Activated T-helper 1 cell treated with anti-CD3 and anti-CD28 coated beads, Interleukin-12 subunit alpha, Interleukin-12 subunit beta, Interleukin-2, Interleukin-4 antibody, amounts not matched to agents 30 ng/mL and 10 ng/mL and 1 ng/mL, durations not matched to agents 14 hours and 24 hours and 36 hours (primary cell): ENCODE results near the gene PRKCA. TPM values are rescaled to one million over a fixed set of nuclear protein-coding genes. Genes with fewer than 3 reads are reported as not detected.
"Not testable (repeated sequence)": the region's sequence is repeated elsewhere in the genome, so short reads cannot be mapped to it uniquely, and the experiment has no call there.

Experiments used
- DNase-seq: peaks from one replicate; pipeline ENCODE4 v3.0.0; 2021; ENCODE audit warnings: low spot score
- H3K27ac Mint-ChIP-seq: one replicate; pipeline ENCODE4 v1.8.0; 2021; ENCODE audit warnings: mild to moderate bottlenecking, mixed read lengths
- H3K27me3 Mint-ChIP-seq: one replicate; pipeline ENCODE4 v1.8.0; 2022; ENCODE audit warnings: mild to moderate bottlenecking, moderate library complexity, mixed read lengths; ENCODE audit not compliant: insufficient read depth
- H3K36me3 Mint-ChIP-seq: one replicate; pipeline ENCODE4 v1.8.0; 2021; ENCODE audit warnings: low read depth, mixed read lengths
- H3K4me1 Mint-ChIP-seq: one replicate; pipeline ENCODE4 v1.8.0; 2021; ENCODE audit warnings: low read depth, mixed read lengths
- H3K4me3 Mint-ChIP-seq: one replicate; pipeline ENCODE4 v1.8.0; 2021; ENCODE audit warnings: mild to moderate bottlenecking, moderate library complexity, mixed read lengths
- H3K9me3 Mint-ChIP-seq: one replicate; pipeline ENCODE4 v1.8.0; 2021; ENCODE audit warnings: mixed read lengths
- intact Hi-C: fragments of 100-400 bp; cut with micrococcal nuclease; formaldehyde crosslinking; loops from one replicate; pipeline ENCODE4 v1.15.1; 2024
- total RNA-seq: library from RNA; stranded (reverse); gene quantifications from 2 replicates; pipeline ENCODE4 v1.2.3, GENCODE V29; 2022

The PRKCA gene
- total RNA-seq, 1 donor from 2014 or later = 157 TPM

DNA sequence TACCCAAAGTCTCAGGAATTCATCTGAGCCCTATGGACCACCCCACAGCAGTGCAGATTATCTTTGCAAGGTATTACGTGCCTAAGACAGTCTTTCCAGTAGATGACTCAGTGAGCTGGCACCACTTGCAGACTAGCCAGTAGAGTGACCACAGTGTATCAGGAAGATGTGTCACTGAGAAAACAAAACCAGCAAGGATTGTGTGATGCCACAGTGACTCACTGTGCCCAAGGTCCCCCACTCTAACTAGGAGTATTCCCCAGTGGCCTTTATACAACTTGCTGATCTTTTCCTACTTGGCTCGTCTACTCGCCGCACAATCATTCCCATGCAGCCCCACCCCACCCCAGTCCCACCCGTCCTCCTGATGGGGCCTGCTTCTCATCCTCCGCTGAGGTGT, 26.8 kb upstream of the PRKCA start:
- Mint-ChIP-seq H3K9me3 (no peaks in the 10 kb centered on the region), H3K27ac (no peak overlapping the region), H3K4me1 (peaks cover 8% of the 10 kb centered on the region), H3K4me3 (no peak overlapping the region), H3K36me3 (no peaks in the 10 kb centered on the region), H3K27me3 (peaks cover 10% of the 10 kb centered on the region)
- no peak for DNase-seq
- intact Hi-C loops = no loop called here

DNA sequence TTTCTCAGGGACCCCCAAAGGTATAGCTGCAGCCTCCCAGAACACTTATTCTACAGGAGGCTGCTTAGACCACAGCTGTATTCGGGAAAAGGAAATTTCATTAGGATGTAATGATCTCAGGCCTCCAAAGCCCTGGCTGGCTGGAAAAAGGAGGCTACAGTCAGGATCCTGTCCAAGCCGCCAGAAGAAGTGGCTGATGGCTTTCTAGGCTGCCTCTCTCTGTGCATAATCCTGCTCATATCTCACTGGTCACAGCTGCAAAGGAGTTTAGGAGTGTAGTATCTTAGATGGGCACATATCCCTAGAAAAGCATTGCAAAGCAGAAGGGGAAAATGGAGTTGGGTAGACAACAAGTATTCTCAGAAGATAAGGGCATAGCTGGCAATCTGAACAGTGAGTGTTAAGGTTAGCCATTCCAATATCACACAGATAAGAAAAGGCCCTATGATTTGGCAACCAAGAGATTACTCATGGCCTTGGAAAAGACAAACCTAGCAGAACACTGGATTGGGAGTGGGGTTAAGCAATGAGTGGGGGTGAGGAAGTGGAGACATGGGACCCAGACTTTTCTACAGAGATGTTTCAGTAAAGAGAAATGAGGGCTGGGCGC, 26.0 kb upstream of the PRKCA start:
- no peaks in the 10 kb centered on the region for H3K36me3 Mint-ChIP-seq
- no peak for DNase-seq
- H3K9me3 Mint-ChIP-seq = no peaks in the 10 kb centered on the region
- H3K27me3 Mint-ChIP-seq = peaks cover 10% of the 10 kb centered on the region
- intact Hi-C loops = no loop called here
- peaks cover 8% of the 10 kb centered on the region for H3K4me1 Mint-ChIP-seq
- H3K4me3 Mint-ChIP-seq = no peak overlapping the region
- no peak overlapping the region for H3K27ac Mint-ChIP-seq

DNA sequence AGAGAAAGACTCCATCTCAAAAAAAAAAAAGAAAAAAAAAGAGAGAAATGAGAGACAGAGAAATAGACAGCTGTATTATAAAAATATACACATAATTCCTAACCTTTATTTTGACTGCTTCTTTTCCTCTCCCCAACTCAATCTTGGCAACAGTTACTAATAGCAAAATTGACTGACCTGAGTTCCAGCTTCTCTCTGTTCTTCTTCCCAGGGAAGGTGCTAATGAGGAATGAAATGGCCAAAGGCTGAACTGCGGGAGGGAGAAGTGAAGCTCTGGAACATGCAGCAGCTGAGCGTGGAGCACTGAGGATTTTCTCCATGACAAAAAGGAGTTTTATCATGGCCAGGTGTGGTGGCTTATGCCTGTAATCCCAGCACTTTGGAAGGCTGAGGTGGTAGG, 25.2 kb upstream of the PRKCA start:
- peaks cover 8% of the 10 kb centered on the region for H3K4me1 Mint-ChIP-seq
- H3K27me3 Mint-ChIP-seq = peaks cover 9% of the 10 kb centered on the region

DNA sequence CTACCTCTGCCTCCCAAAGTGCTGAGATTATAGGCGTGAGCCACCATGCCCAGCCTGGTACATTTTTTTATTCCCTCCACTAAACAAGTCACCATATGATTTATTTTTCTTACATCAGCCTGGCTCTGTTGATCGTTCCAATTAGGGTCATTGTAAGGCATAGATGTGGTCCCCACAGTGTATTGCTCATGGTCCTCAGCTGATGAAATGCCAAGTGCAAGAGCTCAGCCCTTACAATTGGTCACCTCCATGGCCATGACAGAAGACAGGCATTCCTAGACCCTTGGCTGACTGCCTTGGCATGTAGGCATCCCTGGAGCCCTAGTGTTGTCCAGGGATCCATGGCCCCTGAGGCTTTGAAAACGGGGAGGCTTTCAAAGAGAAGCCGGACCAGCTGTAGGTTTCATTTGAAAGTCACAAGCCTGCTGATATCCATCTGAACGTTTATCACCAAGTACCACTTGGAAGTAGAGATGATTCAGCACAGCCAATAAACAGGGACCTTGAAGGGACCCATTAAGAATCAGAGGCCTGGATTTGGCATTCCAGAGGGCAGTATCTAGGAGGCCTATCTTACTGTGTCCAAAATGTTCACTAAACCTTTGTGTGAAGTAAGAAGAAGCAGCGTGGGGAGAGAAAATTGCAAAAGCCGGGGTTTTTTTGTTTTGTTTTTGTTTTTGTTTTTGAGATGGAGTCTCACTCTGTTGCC, 20.6 kb upstream of the PRKCA start:
- H3K27ac Mint-ChIP-seq = no peak overlapping the region
- H3K36me3 Mint-ChIP-seq = no peaks in the 10 kb centered on the region
- intact Hi-C loops = no loop called here
- H3K4me1 Mint-ChIP-seq = peaks cover 10% of the 10 kb centered on the region
- no peaks in the 10 kb centered on the region for H3K9me3 Mint-ChIP-seq
- H3K4me3 Mint-ChIP-seq = no peak overlapping the region
- no peak for DNase-seq
- H3K27me3 Mint-ChIP-seq = peaks cover 7% of the 10 kb centered on the region

More for the DNA sequence above, 25.2 kb upstream of the PRKCA start:
- no peak overlapping the region for H3K4me3 Mint-ChIP-seq
- no peaks in the 10 kb centered on the region for H3K9me3 Mint-ChIP-seq
- intact Hi-C loops = no loop called here
- H3K36me3 Mint-ChIP-seq = no peaks in the 10 kb centered on the region
- no peak for DNase-seq
- H3K27ac Mint-ChIP-seq = no peak overlapping the region

DNA sequence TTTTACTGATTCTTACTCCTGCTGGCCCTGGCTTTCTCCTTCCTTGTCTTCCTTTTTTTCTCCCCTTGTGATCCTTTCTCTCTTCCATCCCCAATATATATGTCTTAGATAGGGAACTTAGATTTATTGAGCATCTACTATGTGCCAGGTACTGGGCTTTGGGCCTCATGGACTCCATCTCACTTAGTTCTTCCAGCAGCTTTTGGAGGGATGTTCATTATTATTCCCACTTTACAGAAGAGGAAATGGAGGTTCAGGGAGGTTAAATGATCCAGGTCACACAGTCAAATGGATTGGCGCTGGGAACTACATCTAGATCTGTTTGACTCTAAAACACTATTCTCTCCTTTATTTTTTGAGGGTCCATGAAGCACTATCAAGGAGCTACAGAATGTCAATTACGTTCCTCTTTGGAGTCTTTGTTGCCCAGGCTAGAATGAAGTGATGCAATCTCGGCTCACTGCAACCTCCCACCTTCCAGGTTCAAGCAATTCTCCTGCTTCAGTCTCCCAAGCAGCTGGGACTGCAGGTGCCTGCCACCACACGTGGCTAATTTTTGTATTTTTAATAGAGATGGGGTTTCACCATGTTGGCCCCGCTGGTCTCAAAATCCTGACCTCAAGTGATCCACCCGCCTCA, 19.0 kb upstream of the PRKCA start:
- no peak for DNase-seq
- H3K4me3 Mint-ChIP-seq = no peak overlapping the region
- intact Hi-C loops = no loop called here
- H3K36me3 Mint-ChIP-seq = peaks cover 3% of the 10 kb centered on the region
- no peaks in the 10 kb centered on the region for H3K9me3 Mint-ChIP-seq
- H3K4me1 Mint-ChIP-seq = peaks cover 15% of the 10 kb centered on the region
- H3K27ac Mint-ChIP-seq = no peak overlapping the region
- H3K27me3 Mint-ChIP-seq = peaks cover 7% of the 10 kb centered on the region

DNA sequence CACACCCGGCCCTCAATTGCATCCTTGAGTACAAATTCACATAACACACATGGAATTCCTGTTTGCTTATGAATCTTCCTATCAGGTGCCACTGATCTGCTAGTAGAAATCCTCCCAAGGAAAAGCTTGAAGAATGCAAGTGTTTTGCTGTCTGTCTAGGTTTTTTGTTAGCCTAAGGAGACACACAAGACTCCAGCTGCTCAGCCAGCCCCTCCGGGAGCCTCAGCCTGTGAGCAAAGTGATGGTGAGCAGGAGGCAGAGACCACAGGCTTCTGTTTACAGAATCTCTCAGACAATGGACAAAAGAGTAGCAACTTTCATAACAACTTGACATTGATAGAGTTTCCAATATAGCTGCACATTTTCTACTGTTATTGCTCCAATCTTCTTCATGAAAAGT, 18.4 kb upstream of the PRKCA start:
- no peak for DNase-seq
- Mint-ChIP-seq H3K4me3 (no peak overlapping the region), H3K36me3 (peaks cover 3% of the 10 kb centered on the region), H3K27ac (no peak overlapping the region), H3K9me3 (no peaks in the 10 kb centered on the region), H3K27me3 (peaks cover 4% of the 10 kb centered on the region), H3K4me1 (peaks cover 15% of the 10 kb centered on the region)
- intact Hi-C loops = no loop called here

DNA sequence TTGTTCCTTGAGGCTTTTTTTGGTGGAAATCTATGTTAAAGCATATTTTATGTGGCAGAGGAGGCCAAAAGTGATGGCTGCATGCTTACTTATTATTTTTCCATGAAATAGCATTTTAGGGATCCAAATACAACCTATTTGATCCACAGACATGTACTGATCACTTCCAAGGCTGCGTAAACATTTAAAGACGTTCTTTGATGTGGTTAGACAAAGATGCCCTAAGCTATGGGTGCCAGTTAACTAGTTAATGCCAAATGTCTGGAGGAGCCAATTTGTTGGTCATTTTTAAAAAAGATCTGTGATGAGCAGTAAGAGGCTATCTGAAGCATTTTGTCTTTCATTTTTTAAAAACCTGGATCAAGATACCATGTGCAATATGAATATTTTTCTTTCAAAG, 17.3 kb upstream of the PRKCA start:
- H3K27ac Mint-ChIP-seq = no peak overlapping the region
- peaks cover 3% of the 10 kb centered on the region for H3K36me3 Mint-ChIP-seq
- H3K27me3 Mint-ChIP-seq = peaks cover 4% of the 10 kb centered on the region
- intact Hi-C loops = no loop called here
- H3K9me3 Mint-ChIP-seq = no peaks in the 10 kb centered on the region
- H3K4me3 Mint-ChIP-seq = no peak overlapping the region
- H3K4me1 Mint-ChIP-seq = peaks cover 15% of the 10 kb centered on the region
- no peak for DNase-seq

DNA sequence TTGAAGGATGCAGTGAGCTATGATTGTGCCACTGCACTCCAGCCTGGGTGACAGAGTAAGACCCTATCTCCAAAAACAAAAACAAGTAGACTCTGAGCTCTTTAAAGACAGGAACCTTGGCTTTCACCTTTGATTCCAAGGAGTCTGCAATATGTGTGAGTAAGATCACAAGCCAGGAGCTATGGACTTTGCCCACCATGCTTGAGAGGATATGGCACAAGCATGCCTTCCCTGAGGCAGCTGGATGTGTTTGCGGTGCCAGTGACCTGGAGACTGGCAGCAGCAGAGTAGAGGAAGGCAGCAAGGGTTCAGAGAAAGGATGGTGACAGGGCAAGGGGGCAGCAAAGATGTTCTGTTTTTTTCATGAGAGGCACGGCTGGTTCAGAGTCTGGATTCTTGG, 14.5 kb upstream of the PRKCA start:
- no peak for DNase-seq
- intact Hi-C loops = no loop called here
- no peak overlapping the region for H3K27ac Mint-ChIP-seq
- H3K4me3 Mint-ChIP-seq = no peak overlapping the region
- peaks cover 3% of the 10 kb centered on the region for H3K36me3 Mint-ChIP-seq
- H3K9me3 Mint-ChIP-seq = no peaks in the 10 kb centered on the region
- H3K27me3 Mint-ChIP-seq = peaks cover 4% of the 10 kb centered on the region
- H3K4me1 Mint-ChIP-seq = peaks cover 15% of the 10 kb centered on the region

DNA sequence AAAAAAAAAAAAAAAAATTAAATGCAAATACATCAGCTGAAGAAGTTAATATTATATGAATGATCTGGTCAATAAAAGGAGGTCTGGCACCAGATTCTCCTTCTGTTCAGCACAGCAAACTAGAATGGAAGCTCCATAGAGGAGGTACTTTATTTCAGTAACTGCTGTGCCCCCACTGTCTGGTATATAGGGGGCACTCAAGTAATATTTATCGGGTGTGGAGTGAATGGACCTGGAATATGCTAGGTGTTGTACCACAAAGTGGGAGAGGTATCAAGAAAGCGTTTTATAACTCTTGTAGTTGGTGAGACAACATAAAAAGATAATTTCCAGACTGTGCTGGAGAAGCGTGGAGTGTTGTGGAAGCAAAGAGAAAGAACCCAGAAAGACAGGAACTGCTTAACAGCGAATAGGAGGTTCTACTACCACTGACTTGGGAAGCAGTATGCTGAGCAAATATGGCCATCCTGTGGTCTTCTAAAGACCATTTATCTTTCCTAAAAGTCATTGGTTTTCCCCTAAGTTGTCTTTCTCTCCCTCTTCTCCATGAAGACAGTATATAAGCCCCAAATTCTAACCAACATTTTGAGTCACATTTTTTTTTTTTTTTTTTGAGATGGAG, 12.2 kb upstream of the PRKCA start:
- peaks cover 15% of the 10 kb centered on the region for H3K4me1 Mint-ChIP-seq
- no peaks in the 10 kb centered on the region for H3K9me3 Mint-ChIP-seq
- H3K27me3 Mint-ChIP-seq = peaks cover 2% of the 10 kb centered on the region
- peaks cover 3% of the 10 kb centered on the region for H3K36me3 Mint-ChIP-seq
- intact Hi-C loops = no loop called here
- H3K27ac Mint-ChIP-seq = no peak overlapping the region
- no peak for DNase-seq
- H3K4me3 Mint-ChIP-seq = no peak overlapping the region

DNA sequence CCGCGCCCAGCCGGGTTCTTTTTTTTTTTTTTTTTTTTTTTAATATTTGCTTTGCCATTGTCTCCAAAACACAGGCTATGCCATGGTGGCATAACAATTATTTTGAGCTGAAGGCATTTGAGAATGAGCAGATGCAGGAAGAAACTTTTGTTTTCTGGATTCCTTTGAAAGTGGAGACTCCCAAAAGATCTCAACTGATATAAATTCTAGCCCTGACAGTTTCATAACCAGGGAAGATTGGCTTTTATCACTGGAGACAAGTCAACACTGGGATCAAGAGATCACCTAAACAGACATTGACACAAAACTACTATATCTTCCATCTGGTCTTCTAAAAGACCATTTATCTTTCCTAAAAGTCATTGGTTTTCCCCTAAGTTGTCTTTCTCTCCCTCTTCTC, 10.1 kb upstream of the PRKCA start:
- H3K27ac Mint-ChIP-seq = no peak overlapping the region
- peaks cover 2% of the 10 kb centered on the region for H3K27me3 Mint-ChIP-seq
- intact Hi-C loops = no loop called here
- peaks cover 2% of the 10 kb centered on the region for H3K36me3 Mint-ChIP-seq
- H3K4me1 Mint-ChIP-seq = no peaks in the 10 kb centered on the region
- no peaks in the 10 kb centered on the region for H3K9me3 Mint-ChIP-seq
- no peak overlapping the region for H3K4me3 Mint-ChIP-seq
- DNase-seq = no peak

DNA sequence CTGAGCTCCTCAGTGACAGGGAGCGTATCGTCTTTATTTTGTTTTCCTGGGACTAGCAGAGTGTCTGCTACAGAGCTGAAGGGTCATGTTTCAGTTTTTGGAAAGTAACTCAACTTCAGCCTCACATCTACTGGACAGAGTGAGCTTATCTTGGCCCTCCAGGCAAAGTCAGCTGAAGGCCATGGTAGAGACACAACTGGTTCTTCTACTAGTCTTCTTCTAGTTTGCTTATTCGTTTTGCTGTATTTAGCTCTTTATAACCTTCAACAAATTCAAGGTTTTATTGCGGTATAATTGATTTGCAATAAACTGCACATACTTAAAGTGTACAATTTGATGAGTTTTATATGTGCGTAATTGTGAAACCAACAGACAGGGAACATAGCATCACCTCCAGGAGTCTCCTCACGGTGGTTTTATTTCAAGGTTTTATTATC, 6.1 kb upstream of the PRKCA start:
- intact Hi-C loops = no loop called here
- no peak for DNase-seq
- Mint-ChIP-seq H3K9me3 (no peaks in the 10 kb centered on the region), H3K36me3 (peaks cover 4% of the 10 kb centered on the region), H3K27me3 (peaks cover 11% of the 10 kb centered on the region), H3K27ac (no peak overlapping the region), H3K4me1 (peaks cover 13% of the 10 kb centered on the region), H3K4me3 (no peak overlapping the region)

DNA sequence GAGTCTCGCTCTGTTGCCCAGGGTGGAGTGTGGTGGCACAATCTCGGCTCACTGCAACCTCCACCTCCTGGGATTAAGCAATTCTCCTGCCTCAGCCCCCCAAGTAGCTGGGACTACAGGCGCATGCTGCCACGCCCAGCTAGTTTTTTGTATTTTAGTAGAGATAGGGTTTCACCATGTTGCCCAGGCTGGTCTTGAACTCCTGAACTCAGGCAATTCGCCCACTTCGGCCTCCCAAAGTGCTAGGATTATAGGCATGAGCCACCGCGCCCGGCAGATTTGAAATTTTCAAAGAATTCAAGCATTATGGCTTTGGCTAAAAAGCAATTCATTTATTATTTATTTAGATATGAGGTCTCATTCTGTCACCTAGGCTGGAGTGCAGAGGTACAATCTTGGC, 5.0 kb upstream of the PRKCA start:
- H3K36me3 Mint-ChIP-seq, intact Hi-C loops, H3K9me3 Mint-ChIP-seq, H3K27ac Mint-ChIP-seq, H3K4me3 Mint-ChIP-seq, DNase-seq: not testable (repeated sequence)
- peaks cover 18% of the 10 kb centered on the region for H3K4me1 Mint-ChIP-seq
- H3K27me3 Mint-ChIP-seq = peaks cover 11% of the 10 kb centered on the region

DNA sequence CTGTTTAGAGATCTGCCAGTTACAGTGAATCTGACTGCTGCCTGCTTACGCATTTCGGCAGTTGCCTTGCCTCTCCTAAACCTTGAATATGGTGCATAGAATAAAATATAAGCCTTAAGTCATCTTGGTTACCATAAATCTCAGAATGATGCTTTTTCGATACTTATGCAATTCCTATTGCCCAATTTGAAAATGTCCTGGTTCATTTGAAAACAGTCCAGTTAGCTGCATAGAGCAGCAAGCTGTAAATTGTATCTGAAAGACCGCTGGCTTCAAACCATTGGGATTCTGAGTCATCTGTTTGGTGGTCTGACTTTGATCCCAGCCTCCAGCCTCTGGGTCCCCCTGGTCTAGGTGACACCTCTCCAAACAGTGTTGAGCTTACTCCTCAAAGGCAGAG, 2.7 kb upstream of the PRKCA start:
- peaks cover 12% of the 10 kb centered on the region for H3K36me3 Mint-ChIP-seq
- H3K9me3 Mint-ChIP-seq = no peaks in the 10 kb centered on the region
- H3K4me1 Mint-ChIP-seq = peaks cover 25% of the 10 kb centered on the region
- H3K27ac Mint-ChIP-seq = no peak overlapping the region
- no peak overlapping the region for H3K4me3 Mint-ChIP-seq
- DNase-seq = no peak
- intact Hi-C loops = loop anchor here (5.0 to 10.0 kb wide), 4 partner anchors 107 to 1908 kb away; partner anchors contain the start of genes CEP112 and GNA13
- peaks cover 11% of the 10 kb centered on the region for H3K27me3 Mint-ChIP-seq
